Measurements from ENCODE around the gene SLC17A6.

Gene SLC17A6

GRCh38 chr11:22389526-22390282, 51.5 kb downstream of the SLC17A6 start:
- no peak for DNase-seq (ENCODE audit: low spot score)

- DNase-seq (ENCODE audit: low spot score) = no peak
Observed at GRCh38 chr11:22390283-22390655, 52.1 kb downstream of the SLC17A6 start.

- no peak for DNase-seq (ENCODE audit: low spot score)
Observed at GRCh38 chr11:22392561-22392960, 54.4 kb downstream of the SLC17A6 start.

- no peak for DNase-seq (ENCODE audit: low spot score)
Observed at GRCh38 chr11:22405377-22405776, 67.2 kb downstream of the SLC17A6 start.

- no peak for DNase-seq (ENCODE audit: low spot score)
Observed at GRCh38 chr11:22407267-22407666, 69.1 kb downstream of the SLC17A6 start.

- DNase-seq (ENCODE audit: low spot score) = no peak
Observed at GRCh38 chr11:22407921-22408320, 69.7 kb downstream of the SLC17A6 start.

GRCh38 chr11:22415476-22415875, 77.3 kb downstream of the SLC17A6 start:
- DNase-seq (ENCODE audit: low spot score) = no peak

GRCh38 chr11:22416462-22416861, 78.3 kb downstream of the SLC17A6 start:
- DNase-seq (ENCODE audit: low spot score) = no peak

GRCh38 chr11:22426915-22427314, 88.7 kb downstream of the SLC17A6 start:
- DNase-seq (ENCODE audit: low spot score) = no peak
